GM18907 (cell line): Measurements from ENCODE around the gene ACSM2B.
"Not testable (repeated sequence)": the region's sequence is repeated elsewhere in the genome, so short reads cannot be mapped to it uniquely, and the experiment has no call there.

Source experiments
- ATAC-seq: cut with Tn5 transposase; IDR thresholded peaks from one replicate; pipeline ENCODE4 v1.9.1; 2021; ENCODE audit warnings: mild to moderate bottlenecking, moderate library complexity; ENCODE audit not compliant: unreplicated experiment

ACSM2B gene, protein sequence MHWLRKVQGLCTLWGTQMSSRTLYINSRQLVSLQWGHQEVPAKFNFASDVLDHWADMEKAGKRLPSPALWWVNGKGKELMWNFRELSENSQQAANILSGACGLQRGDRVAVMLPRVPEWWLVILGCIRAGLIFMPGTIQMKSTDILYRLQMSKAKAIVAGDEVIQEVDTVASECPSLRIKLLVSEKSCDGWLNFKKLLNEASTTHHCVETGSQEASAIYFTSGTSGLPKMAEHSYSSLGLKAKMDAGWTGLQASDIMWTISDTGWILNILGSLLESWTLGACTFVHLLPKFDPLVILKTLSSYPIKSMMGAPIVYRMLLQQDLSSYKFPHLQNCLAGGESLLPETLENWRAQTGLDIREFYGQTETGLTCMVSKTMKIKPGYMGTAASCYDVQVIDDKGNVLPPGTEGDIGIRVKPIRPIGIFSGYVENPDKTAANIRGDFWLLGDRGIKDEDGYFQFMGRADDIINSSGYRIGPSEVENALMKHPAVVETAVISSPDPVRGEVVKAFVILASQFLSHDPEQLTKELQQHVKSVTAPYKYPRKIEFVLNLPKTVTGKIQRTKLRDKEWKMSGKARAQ

DNA sequence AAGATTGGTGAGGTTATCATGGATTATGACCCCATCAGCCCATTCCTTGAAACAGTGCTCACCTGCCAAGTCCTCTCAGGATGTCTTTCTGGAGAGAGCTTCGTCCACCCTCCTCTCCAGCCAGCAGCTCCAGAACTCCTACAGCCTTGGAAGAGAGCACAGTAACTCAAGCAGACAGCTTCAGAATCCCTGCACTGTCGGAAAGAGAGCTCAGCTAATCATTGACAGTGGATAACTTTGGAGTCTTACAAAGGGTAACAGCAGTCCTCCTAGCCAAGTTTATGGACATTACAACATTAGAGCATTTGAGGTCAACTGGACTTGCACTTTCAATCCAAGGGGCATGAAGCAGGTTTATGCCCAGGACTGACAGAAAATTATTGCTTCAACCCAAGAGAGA, at the start of gene ACSM2B:
TSS of gene ACSM2B (minus strand) at position 223 of the 400 bp plus-strand sequence. CDS start 11,522 bp downstream, outside the sequence.
- not testable (repeated sequence) for ATAC-seq

DNA sequence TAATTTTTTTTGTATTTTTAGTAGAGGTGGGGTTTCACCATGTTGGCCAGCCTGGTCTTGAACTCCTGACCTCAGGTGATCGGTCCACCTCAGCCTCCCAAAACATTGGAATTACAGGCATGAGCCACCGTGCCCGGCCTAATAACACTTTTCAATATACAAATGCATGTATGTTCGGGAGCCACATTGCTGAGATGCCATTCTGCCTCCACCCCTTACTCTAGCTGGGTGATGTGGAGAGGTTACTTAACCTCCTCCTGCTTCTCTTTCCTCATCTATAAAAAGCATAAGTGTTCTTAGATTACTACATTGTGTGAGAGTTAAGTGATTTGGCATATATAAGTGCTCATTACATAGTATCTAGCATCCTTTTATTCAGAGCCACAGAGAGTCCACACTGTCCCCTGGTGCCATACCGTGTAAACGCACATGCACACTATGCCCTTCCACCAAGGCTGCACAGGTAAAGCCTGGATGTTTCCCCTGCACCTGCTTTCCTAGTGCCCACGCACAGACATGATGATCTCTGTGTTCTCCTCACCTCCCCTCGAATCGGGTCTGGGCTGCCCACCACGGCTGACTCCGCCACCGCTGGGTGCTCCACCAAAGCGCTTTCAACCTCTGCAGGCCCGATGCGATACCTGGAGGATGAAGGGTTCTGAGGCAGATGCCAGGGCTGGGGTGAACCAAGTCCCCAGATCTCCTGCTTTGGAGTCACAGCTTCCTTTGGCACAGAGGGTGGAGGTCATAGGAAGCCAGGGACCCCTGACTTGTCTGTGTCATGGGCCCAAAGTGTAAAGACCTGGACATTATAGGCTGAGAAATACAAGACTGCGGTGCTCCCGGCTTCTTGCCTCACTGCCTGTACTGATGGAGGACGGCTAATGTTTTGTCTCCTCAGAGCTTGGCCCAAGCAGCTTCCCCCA, 49.0 kb upstream of the ACSM2B start:
- ATAC-seq: no peak

DNA sequence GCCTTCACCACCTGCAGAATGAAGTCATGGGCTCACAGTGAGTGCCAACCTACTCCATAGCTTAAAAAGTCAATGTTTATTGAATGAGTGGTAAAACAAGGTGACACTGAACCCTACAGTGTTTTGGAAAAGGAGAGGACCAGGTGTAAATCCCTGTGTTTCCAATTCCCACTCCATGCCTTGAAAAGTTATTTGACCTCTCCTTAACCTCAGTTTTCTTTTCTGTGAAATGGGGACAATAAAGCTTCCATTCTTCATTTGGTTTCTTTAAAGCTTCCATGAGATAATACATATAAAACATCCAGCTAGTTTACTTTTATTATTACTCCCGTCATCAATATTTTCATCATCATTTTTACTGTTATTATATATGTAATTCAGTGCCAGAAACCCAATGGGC, 48.0 kb upstream of the ACSM2B start:
- no peak for ATAC-seq

DNA sequence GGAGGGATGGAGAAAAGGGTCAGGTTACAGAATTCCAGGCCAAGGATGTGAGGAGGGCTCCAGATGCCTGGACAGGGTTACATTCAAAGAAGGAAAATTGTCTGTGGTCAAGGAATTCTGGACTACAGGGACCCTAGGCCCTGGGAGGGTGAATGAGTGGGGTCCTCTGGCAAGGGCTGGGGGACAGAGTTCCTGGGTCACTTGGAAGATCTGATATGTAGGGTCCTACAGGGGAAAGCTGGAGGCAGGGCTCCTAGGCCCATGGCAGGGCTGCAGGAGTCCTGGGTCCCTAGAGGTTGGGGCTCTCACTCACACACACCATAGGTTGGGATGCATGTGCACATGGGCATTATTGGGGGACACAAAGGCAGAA, 46.3 kb upstream of the ACSM2B start:
- no peak for ATAC-seq

DNA sequence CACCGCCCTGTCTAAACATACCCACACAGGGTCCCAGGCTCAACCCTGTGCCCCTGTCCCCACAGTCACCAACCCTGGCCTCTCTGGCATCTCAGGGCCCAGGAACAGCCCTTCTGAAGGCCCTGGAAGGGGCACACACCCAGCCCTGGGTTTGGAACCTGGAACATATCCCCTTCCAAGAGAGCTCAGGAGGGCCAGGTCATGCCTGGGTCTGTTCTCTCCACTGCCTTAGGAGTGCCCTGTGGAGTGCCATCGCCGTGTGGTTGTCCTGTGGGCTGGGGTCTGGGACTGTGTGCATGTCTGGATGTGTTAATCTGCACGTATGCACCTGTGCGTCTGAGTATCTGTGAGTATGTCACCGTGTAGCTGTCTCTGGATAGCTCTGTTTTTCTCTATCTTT, 45.2 kb upstream of the ACSM2B start:
- ATAC-seq: no peak

DNA sequence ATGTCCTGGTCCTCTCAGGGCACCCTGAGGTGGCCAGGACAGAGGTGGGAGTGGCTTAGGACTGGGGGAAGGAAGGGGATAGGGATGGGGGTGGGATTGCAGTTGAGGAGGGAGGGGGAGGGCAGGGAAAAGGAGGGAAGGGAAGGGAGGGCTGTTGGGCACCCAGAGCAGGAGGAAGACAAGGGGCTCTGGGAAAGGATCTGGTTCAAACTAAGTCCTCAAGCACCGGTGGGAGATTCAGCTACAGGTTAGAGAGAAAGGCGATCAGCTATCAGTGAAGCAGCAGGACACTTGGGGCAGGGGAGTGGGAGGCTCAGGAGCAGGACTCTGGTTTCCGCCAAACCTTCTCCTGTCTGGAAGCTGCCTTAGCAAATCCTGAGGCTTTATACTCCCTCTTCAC, 44.6 kb upstream of the ACSM2B start:
- no peak for ATAC-seq

DNA sequence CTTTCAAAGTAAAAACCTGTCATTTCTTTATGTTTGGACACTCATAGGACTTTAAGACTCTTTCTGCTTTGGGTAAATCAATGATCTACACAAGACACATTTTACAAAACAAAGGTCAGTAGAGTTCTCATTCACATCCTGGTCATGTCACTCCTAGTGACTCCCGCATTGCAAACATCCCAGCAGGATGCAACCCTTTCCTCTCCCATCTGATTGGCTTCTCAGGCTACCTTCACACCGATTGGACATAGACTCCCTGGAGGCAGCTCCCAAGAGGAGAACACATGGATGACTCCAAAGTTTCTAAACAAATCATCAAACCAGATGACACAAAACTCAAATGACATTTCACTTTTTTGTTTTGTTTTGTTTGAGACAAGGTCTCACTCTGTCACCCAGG, 43.8 kb upstream of the ACSM2B start:
- no peak for ATAC-seq

DNA sequence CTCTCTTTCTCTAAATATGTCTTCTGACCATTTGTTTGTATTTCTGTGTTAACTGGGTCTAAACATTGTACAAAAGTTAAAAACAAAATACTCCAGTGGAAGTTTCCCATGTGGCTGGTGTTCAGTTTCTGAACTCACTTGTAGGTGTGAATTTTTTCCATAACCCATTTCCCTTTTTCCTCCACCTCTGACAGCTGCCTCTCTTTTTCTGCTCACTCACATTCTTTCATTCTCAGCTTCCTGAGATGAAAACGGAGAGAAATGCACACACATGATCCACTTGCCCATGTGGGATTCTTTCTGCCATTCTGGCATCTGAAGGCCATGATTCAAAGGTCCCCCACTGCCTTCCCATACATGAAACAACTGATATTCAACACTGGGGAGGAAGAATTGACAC, 41.1 kb upstream of the ACSM2B start:
- ATAC-seq: no peak

DNA sequence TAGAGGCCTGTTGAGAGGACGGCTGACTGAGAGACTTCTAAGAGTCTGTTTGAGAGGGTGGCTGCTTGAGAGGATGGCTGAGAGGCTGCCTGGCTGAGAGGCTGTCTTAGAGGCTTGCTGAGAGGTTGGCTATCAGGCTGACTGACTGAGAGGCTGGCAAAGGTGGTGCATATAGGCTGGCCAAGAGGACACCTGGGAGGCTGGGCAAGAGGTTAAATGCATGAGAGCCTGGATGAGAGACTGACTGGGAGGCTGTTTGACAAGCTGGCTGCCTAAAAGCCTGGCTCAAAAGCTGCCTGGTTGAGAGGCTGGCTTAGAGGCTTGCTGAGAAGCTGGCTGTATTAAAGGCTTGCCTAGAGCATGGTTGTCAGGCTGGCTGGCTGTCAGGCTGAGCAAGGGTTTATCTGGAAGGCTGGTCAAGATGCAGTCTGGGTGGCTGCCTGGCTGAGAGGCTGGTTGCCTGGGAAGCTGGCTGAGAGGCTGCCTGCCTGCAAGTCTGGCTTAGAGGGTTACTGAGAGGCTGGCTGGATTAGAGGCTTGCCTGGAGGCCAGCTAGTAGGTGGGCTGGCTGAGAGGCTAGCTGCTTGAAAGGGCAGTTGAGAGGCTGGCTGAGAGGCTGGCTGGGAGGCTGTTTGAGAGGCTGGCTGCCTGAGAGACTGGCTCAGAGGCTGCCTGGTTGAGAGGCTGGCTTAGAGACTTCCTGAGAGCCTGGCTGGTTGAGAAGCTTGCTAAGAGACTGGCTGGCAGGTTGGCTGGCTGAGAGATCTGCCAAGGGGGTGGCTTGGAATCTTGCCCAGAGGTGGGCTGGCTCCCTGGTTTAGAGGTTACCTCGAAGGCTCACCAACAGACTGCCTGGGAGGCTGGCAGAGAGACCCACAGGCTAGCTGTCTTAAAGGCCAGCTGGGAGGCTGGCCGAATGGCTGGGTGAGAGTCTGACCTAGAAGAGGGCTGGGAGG, 38.3 kb upstream of the ACSM2B start:
- ATAC-seq: no peak

DNA sequence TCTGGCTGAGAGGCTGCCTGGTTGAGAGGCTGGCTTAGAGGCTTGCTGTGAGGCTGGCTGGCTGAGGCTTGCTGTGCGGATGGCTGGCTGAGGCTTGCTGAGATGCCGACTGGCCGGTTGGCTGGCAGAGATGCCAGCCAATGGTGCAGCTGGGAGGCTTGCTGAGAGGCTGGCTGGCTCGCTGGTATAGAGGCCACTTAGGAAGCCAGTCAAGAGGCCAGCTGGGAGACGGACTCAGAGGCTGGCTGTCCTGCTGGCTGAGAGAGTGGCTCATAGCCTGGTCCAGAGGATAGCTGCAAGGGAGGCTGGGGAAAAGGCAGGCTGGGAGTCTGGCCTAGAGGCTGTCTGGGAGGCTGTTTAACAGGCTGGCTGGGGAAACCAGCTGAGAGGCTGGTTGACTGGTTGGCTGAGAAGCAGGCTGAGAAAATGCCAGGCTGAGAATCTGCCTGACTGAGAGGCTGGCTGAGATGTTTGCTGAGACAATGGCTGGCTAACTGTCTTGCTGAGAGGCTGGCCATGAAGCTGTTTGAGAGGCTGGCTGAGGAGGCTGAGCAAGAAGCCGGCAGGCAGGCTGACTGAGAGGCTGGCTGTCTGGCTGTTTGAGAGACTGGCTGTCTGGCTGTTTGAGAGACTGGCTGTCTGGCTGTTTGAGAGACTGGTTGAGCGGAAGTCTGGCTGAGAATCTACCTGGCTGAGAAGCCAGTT, 37.5 kb upstream of the ACSM2B start:
- ATAC-seq: no peak

DNA sequence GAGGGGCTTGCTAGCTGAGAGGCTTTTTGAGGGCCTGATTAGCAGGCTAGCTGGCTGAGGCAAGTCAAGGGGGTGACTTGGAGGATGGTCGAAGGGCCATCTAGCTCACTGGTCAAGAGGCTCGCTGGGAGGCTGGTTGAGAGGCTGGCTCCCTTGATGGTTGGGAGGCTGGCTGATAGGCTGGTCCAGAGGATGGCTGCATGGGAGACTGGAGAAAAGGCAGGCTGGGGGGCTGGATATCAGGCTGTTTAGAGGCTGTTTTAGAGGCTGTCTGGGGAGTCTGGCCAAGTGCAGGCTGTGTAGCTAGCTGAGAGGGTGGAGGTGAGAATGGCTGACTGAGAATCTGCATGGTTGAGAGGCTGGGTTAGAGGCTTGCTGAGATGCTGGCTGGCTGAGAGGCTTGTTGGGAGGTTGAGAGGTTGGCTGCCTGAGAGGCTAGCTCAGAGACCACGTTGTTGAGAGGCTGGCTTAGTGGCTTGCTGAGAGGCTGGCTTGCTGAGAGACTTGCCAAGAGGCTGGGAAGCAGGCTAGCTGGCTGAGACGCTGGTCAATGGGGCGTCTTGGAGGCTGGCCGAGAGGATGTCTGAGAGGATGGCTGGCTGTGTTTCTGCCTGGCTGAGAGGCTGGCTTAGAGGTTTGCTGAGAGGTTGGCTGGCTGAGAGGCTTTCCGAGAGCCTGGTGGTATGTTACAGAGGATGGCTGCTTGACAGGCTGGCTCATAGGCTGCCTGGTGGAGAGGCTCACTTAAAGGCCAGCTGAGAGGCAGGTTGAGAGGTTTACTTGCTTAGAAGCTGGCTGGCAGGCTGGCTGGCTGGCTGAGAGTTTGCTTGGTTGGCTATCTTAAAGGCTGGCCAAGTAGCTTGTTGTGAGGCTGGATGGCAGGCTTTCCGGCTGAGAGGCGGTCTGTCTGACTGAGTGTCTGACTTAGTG, 36.6 kb upstream of the ACSM2B start:
- ATAC-seq: no peak

DNA sequence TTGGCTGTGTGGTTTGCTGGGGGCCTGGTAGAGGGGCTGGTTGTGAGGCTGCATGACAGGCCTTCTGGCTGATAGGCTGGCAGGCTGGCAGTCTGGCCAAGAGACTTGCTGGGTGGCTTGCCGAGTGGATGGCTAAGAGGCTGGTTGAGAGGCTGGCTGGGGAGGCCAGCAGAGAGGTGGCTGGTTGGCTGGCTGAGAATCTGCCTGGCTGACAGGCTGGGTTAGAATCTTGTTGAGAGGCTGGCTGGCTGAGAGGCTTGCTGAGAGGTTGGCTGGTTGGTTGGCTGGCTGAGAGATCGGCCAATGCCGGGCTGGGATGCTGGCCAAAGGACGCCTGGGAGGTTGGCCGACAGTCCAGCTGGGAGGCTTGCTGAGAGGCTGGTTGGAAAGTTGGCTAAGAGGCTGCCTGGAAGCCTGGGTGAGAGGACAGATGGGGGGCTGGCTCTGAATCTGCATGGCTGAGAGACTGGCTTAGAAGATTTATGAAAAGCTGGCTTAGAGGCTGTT, 35.9 kb upstream of the ACSM2B start:
- no peak for ATAC-seq

DNA sequence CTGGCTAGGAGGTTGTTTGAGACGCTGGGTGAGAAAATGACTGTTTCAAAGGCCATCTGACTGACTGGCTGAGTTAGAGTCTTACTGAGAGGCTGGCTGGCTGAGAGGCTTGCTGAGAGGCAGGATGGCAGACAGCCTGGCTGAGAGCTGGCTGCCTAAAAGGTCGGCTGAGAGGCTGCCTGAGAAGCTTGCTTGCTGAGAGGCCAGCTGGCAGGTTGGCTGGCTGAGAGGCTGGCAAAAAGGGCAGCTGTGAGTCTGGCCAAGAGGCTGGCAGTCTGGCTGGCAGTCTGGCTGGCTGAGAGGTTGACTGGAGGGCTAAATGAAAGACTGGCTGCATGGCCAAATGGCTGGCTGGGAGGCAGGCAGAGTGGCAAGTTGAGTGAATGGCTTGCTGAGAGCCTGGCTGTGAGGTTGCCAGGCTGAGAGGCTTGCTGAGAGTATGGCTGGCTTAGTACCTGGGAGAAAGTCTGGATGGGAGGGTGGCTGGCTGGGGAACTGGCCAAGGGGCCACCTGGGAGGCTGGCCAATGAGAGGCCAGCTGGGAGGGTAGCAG, 35.3 kb upstream of the ACSM2B start:
- ATAC-seq: no peak

DNA sequence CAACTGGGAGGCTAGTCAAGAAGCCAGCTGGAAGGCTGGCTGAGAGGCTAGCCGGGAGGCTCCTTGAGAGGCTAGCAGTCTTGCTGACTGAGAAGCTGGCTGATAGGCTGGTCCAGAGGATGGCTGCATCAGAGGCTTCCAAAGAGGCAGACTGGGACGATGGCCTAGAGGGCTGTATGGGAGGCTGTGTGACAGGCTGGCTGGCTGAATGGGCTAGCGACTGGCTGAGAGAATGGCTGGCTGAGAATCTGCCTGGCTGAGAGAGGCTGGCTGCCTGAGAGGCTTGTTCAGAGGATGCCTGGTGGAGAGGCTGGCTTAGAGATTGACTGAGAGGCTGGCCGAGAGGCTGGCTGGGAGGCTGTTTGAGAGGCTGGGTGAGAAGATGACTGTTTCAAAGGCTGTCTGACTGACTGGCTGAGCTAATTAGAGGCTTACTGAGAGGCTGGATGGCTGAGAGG, 34.8 kb upstream of the ACSM2B start:
- ATAC-seq: no peak

DNA sequence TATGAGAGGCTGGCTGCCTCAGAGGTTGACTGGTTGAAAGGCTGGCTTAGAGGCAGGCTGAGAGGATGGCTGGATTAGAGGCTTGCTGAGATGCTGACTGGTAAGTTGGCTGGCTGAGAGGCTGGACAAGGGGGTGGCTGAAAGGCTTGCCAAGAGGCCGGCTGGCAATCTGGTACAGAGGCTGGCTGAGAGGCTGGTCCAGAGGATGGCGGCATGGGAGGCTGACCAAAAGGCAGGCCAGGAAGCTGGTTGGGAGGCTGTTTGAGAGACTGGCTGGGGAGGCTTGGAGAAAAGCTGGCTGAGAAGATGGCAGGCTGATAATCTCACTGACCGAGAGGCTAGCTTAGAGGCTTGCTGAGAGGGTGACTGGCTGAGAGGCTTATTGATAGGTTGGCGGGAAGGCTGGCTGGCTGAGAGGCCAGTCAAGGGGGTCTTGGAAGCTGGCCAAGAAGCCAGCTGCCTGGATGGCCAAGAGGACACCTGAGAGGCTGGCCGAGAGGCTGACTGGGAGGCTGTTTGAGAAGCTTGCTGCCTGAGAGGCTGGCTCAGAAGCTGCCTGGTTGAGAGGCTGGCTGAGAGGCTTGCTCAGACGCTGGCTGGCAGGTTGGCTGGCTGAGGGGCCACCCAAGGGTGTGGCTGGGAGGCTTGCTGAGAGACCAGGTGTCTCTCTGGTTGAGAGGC, 34.2 kb upstream of the ACSM2B start:
- no peak for ATAC-seq

DNA sequence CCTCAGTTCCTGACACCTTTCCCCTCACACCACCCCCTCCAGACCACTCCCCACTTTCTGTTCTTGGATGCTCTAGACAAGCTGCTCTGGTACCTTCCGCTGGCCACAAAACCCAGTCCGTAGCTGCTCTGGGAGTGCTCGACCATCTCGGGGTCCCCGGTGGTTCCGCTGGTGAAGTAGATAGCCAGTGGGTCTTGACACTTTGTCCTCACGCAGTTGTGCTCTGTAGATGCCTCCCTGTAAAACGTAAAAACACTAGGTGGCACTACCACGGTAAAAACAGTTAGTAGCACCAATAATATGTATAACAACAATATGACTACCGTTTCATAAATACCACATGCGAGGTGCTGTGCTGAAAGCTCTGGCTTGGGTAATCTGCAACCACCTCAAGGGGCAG, 26.0 kb upstream of the ACSM2B start:
- not testable (repeated sequence) for ATAC-seq

DNA sequence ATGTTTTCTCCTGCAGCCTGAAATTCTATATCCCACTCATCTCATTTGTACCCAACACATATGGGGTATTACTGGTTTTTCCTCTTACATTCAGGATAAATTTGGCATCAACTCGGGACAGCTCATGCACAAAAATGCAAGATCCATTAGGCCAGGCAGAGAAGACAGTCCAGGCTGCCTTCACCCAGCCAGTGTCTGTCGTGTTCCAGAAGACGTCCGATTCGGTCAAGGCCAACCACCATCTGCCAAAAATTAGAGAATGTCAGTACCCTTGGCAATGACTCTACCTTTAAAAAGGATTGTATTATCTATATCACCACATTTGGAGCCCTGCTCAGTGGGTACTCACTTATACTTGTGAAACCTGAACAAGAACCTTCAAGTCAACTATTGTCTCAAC, 23.3 kb upstream of the ACSM2B start:
- ATAC-seq: not testable (repeated sequence)
